ENCODE data around the gene RNASE11.

GRCh38 chr14:20551606-20552005 is 36.2 kb downstream of the RNASE11 start:
- TF ChIP-seq POLR2AphosphoS5 (IDR thresholded peaks at IDR 0.05; ENCODE audit: low read depth, low read length) (no peak), TAF1 (IDR thresholded peaks at IDR 0.05; ENCODE audit: borderline replicate concordance, insufficient read depth, low read length) (no peak)

Data from PFSK-1 (cell line).